ENCODE data around the gene ERBB2. TPM values are rescaled to one million over a fixed set of nuclear protein-coding genes. Genes with fewer than 3 reads are reported as not detected.

Gene ERBB2
- polyA plus RNA-seq (2013, experiment 1 of 2; ENCODE audit: insufficient read length) = 44.1 TPM
- 43.0 TPM for polyA plus RNA-seq (2013, experiment 2 of 2; ENCODE audit: insufficient read length)

DNA sequence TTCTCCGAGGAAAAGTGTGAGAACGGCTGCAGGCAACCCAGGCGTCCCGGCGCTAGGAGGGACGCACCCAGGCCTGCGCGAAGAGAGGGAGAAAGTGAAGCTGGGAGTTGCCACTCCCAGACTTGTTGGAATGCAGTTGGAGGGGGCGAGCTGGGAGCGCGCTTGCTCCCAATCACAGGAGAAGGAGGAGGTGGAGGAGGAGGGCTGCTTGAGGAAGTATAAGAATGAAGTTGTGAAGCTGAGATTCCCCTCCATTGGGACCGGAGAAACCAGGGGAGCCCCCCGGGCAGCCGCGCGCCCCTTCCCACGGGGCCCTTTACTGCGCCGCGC, at the start of gene ERBB2:
Gene ERBB2 (plus strand): TSS at position 247 of the 330 bp plus-strand sequence. CDS start 175 bp downstream, outside the sequence.
- peak; percentile 83 for DNase-seq

GRCh38 chr17:39650121-39650579, 49.7 kb upstream of the ERBB2 start:
- no peak for DNase-seq

DNA sequence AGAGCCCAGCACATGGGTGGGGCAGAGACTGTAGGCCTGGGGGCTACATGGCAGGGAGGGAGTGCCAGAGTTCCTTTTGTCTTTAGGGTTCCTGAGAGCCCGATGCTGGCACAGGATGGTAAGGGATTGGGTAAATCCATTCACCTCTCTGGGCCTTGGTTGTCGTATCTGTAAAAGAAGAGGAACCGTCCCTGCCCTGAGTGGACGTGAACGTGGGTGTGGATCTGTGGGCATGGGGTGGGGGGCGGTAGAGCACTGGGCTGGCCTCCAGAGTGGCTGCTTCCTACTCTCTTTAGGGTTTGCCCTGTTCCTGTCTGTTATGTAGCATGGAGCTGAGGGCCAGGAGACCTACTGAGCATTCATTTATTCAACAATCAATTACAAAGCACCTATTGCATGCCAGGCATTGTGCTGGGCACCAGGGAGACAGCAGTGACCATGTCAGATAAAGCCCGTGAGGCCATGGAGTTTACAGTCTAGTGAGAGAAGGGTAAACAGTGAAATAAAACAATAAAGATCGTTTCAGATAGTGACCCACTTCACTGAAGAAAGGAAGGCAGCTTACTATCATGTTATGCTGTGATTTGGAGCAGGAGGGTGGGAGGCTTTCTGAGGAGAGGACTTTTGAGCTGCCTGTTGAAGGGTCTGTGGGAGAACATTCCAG, 47.8 kb upstream of the ERBB2 start:
- DNase-seq = no peak

DNA sequence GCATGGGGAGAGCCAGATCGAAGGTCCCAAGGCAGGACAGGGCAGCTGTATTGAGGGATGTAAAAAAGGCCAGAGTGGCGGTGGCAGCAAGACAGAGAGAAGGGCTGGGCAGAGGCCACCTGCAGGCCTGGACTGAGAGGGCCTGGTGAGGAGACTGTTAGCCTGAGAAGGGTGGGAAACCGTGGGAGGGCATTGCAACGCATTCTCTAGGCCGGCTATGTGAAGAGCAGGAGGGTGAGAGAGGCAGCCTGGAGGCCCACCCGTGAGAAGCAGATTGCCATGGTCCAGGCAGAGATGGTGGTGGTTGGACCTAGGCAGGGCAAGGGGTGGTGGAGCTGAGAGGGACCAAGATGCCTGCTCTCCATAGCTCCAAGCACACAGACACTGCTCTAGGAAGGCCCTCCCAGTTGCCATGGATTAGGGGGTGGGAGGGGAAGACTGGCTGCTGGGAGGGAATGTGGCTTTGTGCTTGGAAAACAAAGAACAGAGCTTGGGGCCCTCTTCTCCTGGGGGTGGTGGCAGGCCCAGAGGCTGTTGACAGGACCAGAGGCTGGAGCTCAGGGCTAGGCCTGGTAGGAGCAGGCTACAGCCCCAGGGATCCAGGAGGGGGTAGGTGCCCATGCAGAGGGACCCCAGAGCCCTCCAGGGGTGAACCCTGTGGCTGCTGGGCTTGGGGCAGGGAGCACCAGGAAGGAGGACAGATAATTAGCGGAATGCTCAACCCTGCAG, 47.1 kb upstream of the ERBB2 start:
- no peak for DNase-seq

GRCh38 chr17:39653316-39653661, 46.6 kb upstream of the ERBB2 start:
- no peak for DNase-seq

DNA sequence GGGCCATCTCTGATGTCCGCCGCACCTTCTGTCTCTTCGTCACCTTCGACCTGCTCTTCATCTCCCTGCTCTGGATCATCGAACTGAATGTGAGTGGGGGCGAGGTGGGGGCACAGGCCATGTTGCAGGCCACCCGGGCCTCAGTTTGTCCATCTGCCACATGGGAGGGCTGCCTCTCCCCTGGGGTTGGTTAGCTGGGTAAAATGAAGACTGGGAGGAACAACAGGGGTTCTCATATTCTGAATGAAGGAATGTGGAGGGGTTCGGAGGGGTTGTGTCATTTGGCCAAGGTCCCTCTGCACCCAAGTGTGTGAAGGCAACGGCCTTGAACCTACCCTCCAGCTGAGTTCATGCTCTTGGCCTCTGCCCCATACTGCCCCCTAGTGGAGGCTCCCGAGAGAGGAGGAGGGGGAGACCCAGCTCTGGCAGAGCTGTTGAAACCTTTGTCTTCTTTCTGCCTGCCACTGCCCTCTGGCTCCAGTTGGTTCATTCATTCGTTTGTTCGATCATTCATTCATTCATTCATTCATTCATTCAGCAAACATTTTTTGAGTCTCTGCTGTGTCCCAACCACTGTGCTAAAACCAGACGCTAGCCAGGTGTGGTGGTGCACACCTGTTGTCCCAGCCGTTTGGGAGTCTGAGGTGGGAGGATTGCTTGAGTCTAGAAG, 46.1 kb upstream of the ERBB2 start:
- peak; percentile 46 for DNase-seq

DNA sequence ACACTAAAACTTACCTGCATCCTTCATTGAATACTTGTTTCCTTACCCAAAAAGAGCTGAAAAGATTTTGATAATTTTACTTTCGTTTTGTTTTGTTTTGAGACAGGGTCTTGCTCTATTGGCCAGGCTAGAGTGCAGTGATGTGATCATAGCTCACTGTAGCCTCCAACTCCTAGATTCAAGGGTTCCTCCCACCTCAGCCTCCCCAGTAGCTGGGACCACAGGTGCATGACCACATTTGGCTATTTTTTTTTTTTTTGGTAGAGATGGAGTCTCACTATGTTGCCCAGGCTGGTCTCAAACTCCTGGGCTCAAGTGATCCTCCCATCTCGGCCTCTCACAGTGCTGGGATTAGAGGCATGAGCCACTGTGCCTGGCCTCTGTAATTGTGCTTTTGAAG, 44.8 kb upstream of the ERBB2 start:
- DNase-seq = no peak

- no peak for DNase-seq
Measured at GRCh38 chr17:39658346-39658745, 41.5 kb upstream of the ERBB2 start.

DNA sequence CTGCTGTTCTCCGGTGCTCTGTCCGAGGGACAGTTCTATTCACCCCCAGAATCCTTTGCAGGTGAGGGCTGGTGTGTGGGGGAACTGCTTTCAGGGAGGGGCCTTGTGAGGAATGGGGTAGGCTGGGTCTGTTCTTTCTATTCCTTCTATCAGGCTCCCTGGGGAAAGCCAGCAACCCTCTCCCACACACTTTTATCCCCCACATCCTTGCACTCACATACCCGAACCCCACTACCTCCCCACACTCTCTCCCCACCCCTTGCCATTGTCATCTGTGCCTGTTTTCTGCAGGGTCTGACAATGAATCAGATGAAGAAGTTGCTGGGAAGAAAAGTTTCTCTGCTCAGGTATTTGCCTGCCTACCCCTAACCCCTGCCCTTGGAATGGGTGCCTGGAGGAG, 41.1 kb upstream of the ERBB2 start:
- no peak for DNase-seq

DNA sequence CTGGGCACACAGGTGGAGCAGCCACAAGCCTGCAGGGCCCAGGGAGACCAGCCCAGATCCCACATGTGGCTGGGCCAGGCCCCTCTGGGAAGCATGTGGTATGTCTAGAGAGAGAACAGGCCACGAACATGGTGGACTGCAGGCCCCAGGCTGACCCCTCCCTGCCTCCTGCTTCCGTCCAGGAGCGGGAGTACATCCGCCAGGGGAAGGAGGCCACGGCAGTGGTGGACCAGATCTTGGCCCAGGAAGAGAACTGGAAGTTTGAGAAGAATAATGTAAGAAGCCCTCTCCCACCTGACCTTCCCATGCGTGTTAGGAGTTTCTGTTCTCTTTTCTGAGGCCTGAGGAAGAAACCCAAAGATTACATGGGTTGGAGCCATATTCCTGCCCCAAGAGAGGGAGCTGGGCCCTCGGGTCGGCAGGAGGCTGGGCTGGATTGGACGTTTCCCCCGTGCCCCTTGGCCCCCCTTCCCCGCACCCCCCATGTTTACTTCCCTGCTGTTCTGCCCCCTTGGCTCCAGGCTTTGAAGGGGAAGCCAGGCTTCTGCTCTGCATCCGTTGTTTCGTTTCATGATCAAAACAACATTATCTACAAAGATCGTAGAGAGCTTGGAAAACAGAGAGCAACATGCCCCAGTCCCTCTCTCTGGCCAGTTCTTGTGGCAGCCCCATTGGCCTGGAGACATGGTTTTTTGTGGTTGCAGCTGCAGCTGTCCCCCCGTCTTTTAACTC, 40.4 kb upstream of the ERBB2 start:
- DNase-seq = no peak

DNA sequence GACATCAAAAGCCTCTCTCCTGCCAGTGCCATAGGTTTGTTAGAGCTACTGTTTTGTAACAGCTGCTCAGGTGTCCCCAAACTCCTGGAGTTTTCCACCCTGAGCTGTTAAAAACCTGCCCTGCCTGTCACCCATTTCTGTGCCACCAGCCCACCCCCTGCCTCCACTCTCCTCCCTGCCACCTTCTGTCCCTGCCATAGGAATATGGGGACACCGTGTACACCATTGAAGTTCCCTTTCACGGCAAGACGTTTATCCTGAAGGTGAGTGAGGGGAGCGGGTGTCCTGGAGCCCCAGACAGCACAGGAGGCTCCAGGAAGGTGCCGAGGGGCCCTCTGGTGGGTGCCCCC, 39.9 kb upstream of the ERBB2 start:
- no peak for DNase-seq

DNA sequence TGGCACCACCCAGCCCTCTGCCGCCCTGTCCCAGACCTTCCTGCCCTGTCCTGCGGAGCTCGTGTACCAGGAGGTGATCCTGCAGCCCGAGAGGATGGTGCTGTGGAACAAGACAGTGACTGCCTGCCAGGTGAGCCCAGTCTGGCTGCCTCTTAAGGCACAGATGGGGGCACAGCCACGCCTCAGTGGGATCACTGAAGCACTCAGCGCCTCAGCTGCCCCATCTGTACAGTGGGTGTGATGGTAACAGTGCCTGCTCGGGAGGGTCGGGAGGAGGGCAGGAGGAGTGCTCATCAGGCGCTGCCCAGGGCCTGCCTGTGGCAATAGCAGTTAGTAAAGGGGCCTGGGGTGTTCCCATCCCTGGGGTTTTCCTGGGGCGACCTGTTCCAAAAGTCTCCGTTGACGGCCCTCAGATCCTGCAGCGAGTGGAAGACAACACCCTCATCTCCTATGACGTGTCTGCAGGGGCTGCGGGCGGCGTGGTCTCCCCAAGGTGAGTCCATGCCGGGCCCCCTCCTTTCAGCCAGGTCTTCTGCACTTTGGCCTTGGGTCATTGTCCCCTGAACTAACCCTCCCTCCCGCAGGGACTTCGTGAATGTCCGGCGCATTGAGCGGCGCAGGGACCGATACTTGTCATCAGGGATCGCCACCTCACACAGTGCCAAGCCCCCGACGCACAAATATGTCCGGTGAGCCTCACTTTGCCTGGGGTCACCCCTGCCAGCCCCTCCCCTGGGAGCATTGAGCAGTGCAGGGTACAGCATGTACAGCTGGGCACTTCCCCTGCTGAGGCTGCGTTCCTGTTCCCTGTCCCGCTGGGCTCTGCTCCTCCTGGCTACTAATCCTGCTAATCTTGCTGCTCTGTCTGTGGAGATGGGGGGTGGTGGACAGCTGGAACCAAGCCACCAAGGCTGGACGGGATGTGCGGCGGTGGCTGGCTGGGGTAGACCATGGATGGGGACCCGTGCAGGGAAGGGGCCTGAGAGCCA, 39.2 kb upstream of the ERBB2 start:
- DNase-seq = no peak

DNA sequence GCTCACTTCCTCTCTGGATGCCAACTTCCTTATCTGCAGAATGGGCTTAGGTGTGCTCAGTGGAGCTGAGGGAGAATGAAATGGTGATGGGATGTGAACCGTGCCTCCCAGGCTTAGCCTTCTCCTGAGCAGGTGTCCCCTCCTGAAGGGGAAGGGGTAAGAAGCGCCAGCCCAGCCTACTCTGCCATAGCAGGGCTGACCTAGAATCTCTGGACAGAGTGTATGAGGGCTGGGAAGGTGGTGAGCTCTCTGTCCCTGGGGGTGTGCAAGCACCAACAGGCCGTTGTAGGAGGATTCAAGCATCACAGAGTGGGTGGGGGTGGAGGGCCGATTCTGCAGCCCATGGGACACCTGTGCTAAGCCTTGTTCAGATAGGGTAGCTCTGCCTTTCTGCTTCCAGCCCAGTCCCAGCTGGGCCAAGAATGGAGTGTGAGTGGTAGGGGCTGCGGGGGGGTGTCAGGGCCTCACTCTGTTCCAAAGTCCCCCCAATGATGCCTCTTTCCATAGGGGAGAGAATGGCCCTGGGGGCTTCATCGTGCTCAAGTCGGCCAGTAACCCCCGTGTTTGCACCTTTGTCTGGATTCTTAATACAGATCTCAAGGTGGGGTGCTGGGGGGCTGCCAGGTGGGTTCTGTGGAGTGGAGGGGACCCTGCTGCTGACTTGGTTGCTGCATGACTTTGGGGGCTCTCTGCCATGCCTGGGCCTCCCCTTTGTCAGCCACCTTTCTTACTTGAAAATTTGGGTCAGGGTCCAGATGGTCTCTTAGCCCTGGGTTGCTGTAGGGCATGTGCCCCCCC, 37.9 kb upstream of the ERBB2 start:
- DNase-seq = no peak

DNA sequence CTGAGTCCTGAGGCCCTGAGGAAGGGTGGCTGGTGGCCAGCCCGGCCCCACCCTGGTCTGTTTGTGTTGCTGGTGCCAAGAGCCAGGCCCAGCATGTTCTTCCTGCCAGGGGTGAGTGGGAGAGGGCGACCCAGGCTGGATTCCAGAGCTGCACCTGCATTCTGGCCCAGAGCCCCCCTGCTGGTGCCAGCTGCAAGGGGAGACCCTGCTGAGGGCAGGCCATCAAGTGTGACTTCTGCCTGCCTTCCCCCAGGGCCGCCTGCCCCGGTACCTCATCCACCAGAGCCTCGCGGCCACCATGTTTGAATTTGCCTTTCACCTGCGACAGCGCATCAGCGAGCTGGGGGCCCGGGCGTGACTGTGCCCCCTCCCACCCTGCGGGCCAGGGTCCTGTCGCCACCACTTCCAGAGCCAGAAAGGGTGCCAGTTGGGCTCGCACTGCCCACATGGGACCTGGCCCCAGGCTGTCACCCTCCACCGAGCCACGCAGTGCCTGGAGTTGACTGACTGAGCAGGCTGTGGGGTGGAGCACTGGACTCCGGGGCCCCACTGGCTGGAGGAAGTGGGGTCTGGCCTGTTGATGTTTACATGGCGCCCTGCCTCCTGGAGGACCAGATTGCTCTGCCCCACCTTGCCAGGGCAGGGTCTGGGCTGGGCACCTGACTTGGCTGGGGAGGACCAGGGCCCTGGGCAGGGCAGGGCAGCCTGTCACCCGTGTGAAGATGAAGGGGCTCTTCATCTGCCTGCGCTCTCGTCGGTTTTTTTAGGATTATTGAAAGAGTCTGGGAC, 37.1 kb upstream of the ERBB2 start:
- DNase-seq = no peak

- DNase-seq = no peak
Measured at GRCh38 chr17:39663340-39663687, 36.5 kb upstream of the ERBB2 start.

DNA sequence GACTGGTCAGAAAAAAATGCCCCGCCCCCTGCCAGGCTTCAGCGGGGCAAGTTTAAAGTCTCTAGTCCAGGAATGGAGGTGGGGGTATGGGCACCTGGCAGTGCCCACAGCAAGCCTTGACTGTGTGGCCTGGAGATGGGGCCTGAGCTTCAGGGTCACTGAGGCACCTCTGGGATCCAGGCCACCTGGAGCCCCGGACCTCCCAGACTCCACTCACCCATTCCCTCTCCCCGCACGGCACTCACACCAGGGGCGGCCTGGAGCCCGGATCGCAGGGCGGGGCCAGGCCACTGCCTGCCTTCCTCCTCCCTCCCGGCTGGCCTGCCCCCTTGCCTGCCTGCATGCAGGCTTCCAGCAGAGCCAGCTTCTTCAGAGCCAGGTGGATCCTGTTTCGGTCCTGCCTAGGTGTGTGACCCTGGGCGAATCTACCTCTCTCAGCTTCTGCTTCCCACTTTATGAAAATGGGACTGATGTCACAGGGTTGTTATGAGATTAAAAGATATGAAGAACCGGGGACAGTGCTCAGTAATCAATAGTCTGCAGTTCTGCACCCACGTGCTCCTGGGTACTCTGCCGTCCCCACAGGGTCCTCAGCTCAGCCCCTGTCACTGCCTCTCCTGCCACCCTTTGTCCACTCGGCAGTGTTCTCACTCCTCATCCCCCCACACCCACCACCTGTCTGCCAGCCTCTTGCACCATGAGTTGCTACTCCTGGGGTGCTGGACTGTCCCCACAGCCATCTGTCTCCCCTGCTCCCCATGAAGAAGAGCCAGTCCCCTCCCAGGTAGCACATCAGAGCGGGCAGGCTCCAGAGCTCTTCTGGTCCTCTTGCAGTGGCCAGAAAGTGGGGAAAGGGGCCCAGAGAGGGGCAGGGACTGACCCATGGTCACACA, 35.9 kb upstream of the ERBB2 start:
- no peak for DNase-seq

DNA sequence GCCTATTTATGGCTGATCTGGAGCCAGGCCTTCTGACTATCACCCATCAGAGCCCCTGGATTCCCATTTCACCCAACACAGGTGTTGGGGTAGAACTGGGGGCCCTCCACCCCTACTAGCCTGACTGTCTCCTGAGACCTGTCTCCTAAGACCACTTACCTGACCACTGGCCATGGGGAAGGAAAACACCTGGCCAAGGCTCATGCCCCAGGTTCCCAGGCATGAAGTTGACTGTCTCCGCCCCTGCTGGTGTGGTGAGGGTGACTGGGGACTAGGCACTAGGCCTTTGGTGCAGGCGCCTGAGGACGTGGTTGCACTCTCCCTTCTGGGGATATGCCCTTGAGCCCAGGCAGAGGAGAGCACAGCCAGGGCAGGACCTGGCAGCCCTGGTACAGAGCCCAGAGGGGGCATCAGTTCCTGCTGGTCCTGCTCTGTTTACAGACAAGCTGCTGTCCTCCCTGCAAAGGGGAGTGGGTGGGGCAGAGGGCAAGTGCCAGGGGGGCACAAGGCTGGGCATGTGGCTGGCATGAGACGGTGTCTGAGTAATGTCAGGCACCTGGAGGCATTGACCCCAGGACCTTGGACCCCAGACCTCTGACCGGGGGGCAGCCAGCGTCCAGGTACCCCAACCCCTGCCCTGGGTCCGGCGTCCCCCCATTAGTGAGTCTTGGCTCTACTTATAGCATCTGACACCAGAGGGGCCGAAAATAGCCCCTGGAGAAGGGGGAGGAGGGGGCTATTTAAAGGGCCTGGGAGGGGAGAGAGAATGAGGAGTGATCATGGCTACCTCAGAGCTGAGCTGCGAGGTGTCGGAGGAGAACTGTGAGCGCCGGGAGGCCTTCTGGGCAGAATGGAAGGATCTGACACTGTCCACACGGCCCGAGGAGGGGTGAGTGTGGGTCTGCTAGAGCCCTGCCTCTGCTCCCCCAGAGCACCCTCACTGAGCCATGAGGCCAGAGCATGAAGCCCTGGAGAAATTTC, 35.0 kb upstream of the ERBB2 start, which contains the start of gene TCAP:
Gene TCAP (plus strand): TSS at position 769 of the 981 bp plus-strand sequence. CDS start 11 bp downstream, at position 780.
- no peak for DNase-seq

Measured in fibroblast of skin of scalp (primary cell).